Body of pancreas (tissue), 4 donors: Measurements from ENCODE around the gene CEP85L.

Source experiments
- POLR2A ChIP-seq, 3 donors: fragments of 450-650 bp; IDR thresholded peaks; one replicate each; pipeline ENCODE4 v1.6.1; 2016; ENCODE audit warnings: antibody characterized with exemption in 3 of 3, mild to moderate bottlenecking in 2 of 3
- TF ChIP-seq, protein P1 (sequence below), 7 experiments: fragments of 450-650 bp in 4 of 7; fragments of 200-600 bp in 3 of 7; sonication (generic) in 3 of 7; IDR thresholded peaks; one replicate each; pipeline ENCODE4 v1.5.1; 2016 to 2019; ENCODE audit warnings: antibody characterized with exemption in 7 of 7

DNA sequence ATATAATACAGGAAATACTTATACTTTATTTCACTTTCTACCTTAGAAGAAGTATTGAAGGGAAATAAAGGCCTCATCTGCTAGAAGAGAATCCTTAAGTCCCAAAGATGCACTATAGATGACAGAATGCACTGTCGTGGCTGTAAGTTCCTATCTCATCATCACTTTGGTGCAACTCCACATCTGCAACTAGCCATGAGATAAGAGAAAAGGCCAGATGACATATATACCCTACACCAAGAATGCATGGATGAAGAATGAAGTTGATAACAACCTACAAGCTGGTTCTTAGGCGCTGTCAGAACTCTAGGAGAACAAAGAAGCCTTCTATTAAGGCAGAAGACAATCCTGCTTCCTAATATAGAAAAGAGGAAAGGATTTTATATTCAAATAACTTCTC lies 114.9 kb downstream of the CEP85L start:
- TF ChIP-seq, protein P1, sequence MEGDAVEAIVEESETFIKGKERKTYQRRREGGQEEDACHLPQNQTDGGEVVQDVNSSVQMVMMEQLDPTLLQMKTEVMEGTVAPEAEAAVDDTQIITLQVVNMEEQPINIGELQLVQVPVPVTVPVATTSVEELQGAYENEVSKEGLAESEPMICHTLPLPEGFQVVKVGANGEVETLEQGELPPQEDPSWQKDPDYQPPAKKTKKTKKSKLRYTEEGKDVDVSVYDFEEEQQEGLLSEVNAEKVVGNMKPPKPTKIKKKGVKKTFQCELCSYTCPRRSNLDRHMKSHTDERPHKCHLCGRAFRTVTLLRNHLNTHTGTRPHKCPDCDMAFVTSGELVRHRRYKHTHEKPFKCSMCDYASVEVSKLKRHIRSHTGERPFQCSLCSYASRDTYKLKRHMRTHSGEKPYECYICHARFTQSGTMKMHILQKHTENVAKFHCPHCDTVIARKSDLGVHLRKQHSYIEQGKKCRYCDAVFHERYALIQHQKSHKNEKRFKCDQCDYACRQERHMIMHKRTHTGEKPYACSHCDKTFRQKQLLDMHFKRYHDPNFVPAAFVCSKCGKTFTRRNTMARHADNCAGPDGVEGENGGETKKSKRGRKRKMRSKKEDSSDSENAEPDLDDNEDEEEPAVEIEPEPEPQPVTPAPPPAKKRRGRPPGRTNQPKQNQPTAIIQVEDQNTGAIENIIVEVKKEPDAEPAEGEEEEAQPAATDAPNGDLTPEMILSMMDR (IDR thresholded peaks at IDR 0.05) = no peak
- no peak for TF ChIP-seq POLR2A (IDR thresholded peaks at IDR 0.05)
